Stimulated activated naive CD4-positive, alpha-beta T cell (primary cell): ENCODE measurements around the gene TRIM28.
"Not testable (repeated sequence)": the region's sequence is repeated elsewhere in the genome, so short reads cannot be mapped to it uniquely, and the experiment has no call there.

Experiments
- DNase-seq, 6 experiments: peaks; one replicate each; lab custom pipeline; 2025; lab: John Stamatoyannopoulos, UW

The TRIM28 gene

GRCh38 chr19:58561373-58562121, 17.7 kb downstream of the TRIM28 start:
- DNase-seq: no peak

- no peak for DNase-seq
These were observed 18.5 kb downstream of the TRIM28 start for GRCh38 chr19:58562122-58563033.

- DNase-seq: no peak
These were observed 19.2 kb downstream of the TRIM28 start for GRCh38 chr19:58563034-58563573.

- no peak for DNase-seq
These were observed 20.0 kb downstream of the TRIM28 start for GRCh38 chr19:58563823-58564222.

- no peak for DNase-seq
These were observed 23.1 kb downstream of the TRIM28 start for GRCh38 chr19:58566989-58567388.

- DNase-seq: no peak
These were observed 24.7 kb downstream of the TRIM28 start for GRCh38 chr19:58568453-58569130.

GRCh38 chr19:58569191-58569942, 25.5 kb downstream of the TRIM28 start:
- DNase-seq: no peak

GRCh38 chr19:58569943-58570670, 26.2 kb downstream of the TRIM28 start:
- DNase-seq: no peak

GRCh38 chr19:58570770-58571574, 27.1 kb downstream of the TRIM28 start:
- no peak for DNase-seq

- DNase-seq: no peak
These were observed 27.7 kb downstream of the TRIM28 start for GRCh38 chr19:58571575-58571947.

- DNase-seq: no peak
These were observed 28.4 kb downstream of the TRIM28 start for GRCh38 chr19:58572026-58572817.

- no peak for DNase-seq
These were observed 29.2 kb downstream of the TRIM28 start, which contains the start of gene MZF1 for GRCh38 chr19:58572818-58573657. Gene MZF1, minus strand, starts transcription at chr19:58573335. Its CDS starts 1,946 bp downstream, at chr19:58571389.

- no peak for DNase-seq
These were observed 29.8 kb downstream of the TRIM28 start for GRCh38 chr19:58573658-58574164.

GRCh38 chr19:58575183-58576041, 31.5 kb downstream of the TRIM28 start:
- no peak for DNase-seq

- not testable (repeated sequence) for DNase-seq
These were observed 33.7 kb downstream of the TRIM28 start for GRCh38 chr19:58577581-58577980.

- no peak for DNase-seq
These were observed 34.4 kb downstream of the TRIM28 start for GRCh38 chr19:58578012-58578925.
